GM12892 (cell line): ENCODE results near the gene LRP2.

Experiments used
- DNase-seq: peaks from one replicate; pipeline ENCODE4 v3.0.0; 2011; ENCODE audit not compliant: insufficient read length
- FAIRE-seq: peaks from 2 replicates; lab custom pipeline; 2011; peaks lifted over from hg19 to GRCh38; lab: Jason Lieb, UNC
- POLR2A ChIP-seq: IDR thresholded peaks from 2 replicates; pipeline ENCODE4 v1.6.1; 2011; ENCODE audit warnings: low read depth, low read length, control low read depth
- POLR2AphosphoS5 ChIP-seq: IDR thresholded peaks from 2 replicates; pipeline ENCODE4 v1.6.1; 2011; ENCODE audit warnings: low read depth, low read length, control low read depth
- TAF1 ChIP-seq: IDR thresholded peaks from 2 replicates; pipeline ENCODE4 v1.6.1; 2011; ENCODE audit warnings: low read depth, mild to moderate bottlenecking, control low read depth, low read length, borderline replicate concordance

The LRP2 gene

DNA sequence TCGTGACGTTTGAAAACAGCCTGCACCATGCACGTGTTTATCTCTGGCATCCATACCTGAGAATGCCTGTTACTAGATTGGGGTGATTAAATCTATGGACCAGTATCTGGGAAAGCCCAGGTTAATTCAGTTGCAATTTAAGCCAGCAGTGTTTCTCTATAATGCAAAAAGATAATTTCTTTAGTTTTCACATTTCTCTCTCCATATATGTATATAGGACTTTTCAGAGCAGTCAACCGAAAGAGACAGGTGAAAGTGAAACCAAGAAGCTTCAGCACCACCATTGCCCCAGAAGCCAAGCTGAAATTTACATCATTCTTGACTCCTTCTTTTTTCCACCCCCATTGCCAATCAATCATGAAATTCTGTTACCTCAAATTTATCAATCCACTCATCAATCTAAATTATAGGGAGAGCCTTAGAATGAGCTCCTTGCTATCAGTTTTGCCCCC lies 2.7 kb upstream of the LRP2 start:
- no peak for TF ChIP-seq POLR2A
- TF ChIP-seq POLR2AphosphoS5 = no peak
- no peak for TF ChIP-seq TAF1
- no peak for DNase-seq
- no peak for FAIRE-seq

DNA sequence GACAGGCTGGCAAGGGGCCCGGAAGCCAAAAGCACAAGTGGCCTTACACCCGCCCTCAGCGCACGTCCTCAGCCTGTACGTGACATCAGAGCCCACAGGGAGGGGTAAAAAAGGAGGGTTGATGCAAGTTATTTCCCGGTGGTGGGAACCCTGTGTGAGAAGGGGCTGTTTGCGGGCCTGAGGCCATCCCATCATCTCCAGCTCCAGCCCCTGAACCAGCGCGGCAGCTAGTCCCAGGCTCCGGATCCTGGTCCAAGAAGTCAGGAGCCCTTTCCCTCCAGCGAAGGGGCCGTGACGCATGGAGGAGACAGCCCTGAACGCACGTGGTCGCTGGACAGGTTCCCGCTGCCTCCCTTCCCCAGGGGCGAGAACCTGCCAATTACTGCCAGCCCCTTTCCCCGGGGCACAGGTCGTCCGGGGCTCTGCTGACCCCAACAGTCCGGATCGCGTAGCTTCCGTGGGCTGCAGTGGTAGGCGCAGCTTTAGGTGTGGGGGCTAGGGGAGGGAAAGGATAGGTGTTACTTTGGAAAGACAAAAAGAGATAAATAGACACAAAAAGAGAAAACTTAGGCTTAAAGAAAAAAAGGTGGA lies 1.3 kb upstream of the LRP2 start:
- DNase-seq = no peak
- TF ChIP-seq TAF1 (no peak), POLR2AphosphoS5 (no peak), POLR2A (no peak)
- no peak for FAIRE-seq

DNA sequence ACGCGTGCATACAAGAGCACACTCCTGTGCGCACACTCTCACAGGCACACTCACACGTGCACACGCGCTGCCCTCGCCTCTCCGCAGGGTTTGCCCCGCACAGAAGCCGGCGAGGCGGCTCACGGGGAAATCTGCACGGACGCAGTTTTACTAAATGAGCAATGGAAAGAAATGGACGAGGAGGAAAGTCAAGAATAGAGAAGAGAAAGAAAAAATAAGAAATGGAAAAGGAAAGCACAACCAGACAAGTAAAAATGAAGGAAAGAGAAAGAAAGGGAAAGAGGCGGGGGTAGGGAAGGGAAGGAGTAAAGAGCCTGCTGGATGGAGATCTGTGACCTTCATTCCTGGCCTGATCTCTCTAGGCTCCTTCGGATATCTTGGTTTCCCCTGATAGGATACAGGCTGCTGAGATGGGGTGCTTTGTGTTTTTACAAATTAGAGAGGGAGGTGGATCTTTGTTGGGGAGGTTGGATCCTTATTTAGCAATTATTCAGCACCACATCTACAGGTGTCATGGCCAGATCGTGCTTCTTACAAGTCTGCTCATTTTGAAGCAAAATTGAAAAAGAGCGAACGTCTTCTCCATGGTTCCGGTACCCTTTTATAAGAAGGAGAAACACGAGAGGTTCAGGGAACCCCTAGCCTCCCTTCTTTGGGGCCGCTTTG lies 693 bp upstream of the LRP2 start:
- no peak for TF ChIP-seq POLR2A
- TF ChIP-seq POLR2AphosphoS5 = no peak
- TF ChIP-seq TAF1 = no peak
- no peak for FAIRE-seq
- DNase-seq = no peak

DNA sequence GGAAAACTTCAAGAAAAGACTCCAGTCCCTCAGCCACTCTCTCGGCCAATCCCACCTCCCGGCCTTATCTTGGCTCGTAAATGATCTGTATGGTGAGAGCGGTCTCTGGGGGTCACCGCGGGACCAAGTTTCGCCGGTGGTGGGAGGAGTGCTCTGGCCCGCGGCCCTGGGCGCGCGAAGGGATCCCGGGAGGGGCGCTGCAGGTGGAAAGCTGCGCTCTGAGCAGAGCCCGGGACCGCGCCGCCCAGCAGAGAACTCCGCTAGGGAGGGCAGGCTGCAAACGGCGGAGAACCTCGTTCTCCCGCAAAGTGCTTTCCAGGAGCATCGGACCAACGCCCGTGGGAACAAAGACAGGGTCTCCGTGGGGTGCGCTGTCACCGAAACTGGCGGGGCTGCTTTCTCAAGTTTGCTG lies 622 bp downstream of the LRP2 start:
- FAIRE-seq (no peak), DNase-seq (no peak)
- no peak for TF ChIP-seq POLR2AphosphoS5

DNA sequence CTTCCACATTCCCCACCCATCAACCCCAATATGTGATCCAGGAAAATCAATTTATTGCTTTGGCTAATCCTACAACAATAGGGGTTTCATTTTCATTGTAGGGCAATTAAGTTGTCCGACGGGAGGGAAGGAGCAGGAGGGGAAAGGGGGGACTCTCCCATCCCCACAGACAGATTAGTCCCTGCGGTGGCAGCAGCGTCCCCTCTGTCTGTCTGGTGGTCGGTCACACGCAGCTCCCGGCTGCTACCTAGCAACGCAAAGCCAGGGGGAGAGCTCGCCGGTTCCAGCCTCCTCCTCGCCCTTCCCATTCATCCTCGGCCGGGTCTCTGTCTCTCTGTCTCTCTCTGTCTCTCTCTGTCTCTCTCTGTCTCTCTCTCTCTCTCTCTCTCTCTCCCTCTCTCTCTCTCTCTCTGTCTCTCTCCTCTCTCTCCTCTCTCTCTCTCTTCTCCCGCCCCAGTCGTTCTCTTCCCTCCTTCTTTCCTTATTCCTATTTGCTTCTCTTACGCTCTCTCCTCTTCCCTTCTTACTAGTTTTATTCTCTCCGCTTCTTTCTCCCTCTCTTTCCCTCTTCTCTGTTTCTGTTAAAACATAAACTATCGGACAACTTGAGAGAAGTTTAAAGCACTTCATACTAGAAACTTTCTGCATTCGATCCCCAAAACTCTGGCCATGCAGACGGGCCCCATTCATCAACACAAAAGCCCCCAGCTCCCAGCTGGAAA lies 1.2 kb downstream of the LRP2 start:
- no peak for DNase-seq
- FAIRE-seq = no peak
- no peak for TF ChIP-seq POLR2AphosphoS5
- no peak for TF ChIP-seq TAF1
- no peak for TF ChIP-seq POLR2A

DNA sequence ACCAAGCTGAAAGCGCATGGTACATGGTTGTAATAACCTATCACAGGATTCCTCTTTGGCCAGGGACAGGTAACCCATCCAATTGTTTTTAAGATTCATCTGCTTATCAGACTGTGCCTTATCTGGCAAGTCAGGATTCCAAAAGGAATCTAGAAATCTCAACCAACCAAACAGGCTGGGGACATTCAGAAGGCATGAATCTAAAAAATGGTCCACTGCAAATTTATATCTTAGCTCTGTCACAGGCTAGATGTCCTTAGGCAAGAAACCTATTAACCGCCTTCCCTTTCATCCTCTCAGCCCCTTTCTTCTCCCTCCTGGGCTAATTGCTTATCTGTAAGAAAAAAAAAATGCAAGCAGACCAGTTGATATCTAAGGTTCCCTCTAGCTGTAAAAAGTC lies 4.3 kb downstream of the LRP2 start:
- FAIRE-seq = no peak
- TF ChIP-seq TAF1 (no peak), POLR2AphosphoS5 (no peak), POLR2A (no peak)
- no peak for DNase-seq

DNA sequence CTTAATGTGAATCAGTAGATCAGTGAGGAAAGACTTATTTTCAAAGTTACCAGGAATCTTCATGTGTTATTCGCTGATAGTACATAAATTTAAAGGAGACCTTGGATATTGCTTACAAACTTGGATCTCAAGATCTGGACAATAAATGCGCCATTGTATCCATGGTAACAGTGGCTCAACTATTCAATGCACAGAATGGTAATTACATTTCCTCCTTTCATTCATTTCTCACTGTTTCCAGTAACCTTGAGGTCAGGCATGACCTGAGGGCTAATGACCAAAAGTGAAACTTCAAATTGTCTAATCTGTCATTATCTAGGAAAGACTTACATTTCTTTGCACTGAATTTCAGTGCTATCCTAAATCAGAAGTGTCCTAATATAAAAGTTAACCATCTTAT lies 8.1 kb downstream of the LRP2 start:
- FAIRE-seq (no peak), DNase-seq (no peak)
- TF ChIP-seq TAF1 = no peak
- TF ChIP-seq POLR2A = no peak
- no peak for TF ChIP-seq POLR2AphosphoS5

DNA sequence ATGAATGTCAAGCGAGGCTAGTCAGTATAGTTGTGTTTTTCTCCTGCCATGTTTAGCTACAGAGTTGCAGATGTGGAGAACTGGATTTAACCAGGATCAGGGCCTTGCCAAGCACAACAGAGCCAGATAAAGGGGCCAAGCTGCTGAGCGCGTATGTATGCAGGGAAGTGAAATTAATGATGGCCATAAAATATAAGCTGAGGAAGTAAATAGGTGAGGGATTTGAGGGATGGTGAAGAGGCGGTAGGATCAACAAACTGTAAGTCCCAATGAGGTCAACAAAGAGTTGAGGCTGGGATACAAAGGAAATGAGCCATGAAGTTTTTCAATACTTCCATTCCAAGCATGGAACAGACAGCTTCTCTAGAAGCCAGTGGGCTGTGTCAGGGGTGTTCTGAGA lies 10.6 kb downstream of the LRP2 start:
- FAIRE-seq (no peak), DNase-seq (no peak)
- TF ChIP-seq TAF1 (no peak), POLR2A (no peak), POLR2AphosphoS5 (no peak)

DNA sequence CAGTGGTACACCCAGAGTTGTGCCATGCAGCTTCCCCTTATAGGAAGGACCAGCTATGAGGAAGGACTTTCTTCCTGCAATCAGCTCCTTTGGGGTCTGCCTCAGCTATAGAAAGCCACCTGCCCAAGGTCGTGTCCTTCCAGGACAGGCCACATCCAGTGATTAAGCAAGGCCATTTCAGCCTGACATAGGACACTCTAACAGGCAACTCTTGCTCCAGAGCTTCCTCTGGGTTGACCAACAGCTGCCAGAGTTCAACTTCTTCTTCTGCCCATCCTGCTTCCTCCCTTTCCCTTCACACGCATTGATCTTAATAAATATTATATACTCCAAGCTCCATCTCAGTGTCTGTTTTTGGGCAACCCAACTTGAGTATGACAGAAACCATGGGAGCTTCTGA lies 12.8 kb downstream of the LRP2 start:
- TF ChIP-seq POLR2A = no peak
- no peak for TF ChIP-seq POLR2AphosphoS5
- TF ChIP-seq TAF1 = no peak
- no peak for FAIRE-seq
- DNase-seq = no peak

DNA sequence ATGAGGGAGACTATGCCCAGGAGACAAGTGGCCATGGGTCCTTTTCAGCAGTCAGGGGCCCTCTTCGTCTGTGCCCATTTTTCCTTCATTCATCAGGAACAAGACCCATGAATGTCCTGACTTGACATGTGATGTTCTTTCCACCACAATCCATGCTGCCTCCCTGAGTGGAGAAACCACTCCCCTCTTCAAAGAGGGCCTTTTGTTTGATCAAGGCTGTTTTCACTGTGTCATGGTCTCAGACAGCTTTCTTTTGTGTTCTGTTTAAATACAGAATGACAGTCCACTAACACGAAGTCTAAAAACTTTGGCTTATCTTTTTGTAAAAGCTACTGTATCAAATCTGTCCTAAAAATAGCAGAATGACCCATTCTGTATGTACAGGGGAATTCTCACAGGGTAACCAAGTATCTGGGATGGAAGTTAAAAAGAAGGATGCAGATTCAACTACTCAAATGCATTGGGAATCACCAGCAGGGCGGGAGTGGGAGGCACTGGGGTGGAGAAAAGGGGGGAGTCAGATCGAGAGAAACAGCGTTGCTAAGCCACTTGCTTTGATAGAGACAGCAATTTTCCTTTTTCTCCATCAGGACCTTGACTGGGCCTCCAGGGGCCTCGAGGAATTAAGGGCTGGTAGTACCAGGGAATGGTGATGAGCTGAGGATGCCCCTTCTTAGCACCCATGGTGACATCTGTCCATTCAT lies 13.9 kb downstream of the LRP2 start:
- no peak for TF ChIP-seq POLR2AphosphoS5
- no peak for TF ChIP-seq TAF1
- TF ChIP-seq POLR2A = no peak
- FAIRE-seq (no peak), DNase-seq (no peak)

DNA sequence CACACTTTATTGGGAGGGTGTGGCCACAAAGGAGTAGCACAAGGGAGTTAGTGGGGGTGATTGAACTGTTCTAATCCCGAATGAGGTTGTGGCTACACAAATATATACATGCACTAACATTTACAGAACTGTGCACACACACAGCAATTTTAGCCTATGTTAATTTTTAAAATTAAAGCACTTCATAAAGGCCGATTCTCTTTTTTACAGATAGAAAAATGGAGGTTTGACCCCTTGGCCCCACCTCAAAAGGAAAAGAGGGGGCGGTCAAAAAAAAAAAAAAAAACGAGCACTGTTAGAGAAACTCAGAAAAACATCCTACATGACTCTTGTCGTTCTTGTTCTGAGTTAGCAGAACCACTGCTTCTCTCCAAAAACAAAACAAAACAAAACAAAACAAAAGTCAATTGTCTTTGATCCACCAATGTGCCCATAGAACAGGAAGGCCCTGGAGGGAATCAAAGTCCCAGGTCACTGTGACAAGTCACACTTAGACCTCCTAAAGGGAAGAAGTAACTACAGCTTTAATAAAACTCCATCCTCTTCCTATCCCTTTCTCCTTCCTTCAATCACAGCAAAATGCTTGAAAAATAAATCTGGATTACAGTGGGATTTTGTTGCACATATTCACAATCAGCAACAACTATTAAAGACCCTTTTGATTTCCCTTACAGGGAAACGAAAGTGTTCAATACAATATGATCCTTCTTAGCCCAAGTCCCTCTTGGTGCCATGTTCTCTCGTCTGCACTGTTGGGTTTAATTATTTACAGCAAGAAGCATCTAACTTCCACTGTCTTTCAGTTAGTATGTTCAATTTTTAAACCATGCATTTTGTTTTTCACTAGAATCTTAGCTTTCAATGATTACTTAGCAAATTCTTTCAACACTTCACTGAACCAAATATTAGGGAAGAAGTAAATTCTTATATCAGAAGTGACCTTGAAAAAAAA lies 16.6 kb downstream of the LRP2 start:
- no peak for TF ChIP-seq POLR2AphosphoS5
- TF ChIP-seq POLR2A = no peak
- TF ChIP-seq TAF1 = no peak
- DNase-seq (no peak), FAIRE-seq (no peak)
